IMR-90 (cell line): ENCODE data around the gene RELN. TPM values are rescaled to one million over a fixed set of nuclear protein-coding genes. Genes with fewer than 3 reads are reported as not detected.

Source experiments
- ATAC-seq: fragments of 200-7000 bp; cut with Tn5 transposase; 2 replicates; pipeline ENCODE4 v1.9.1; 2020; ENCODE audit warnings: low read depth, mild to moderate bottlenecking, moderate library complexity
- BruUV-seq: library from RNA; stranded (reverse); fragments of 400-500 nt; replicated peaks from 2 replicates; lab custom pipeline; 2021; lab: Mats Ljungman, UMichigan
- CTCF ChIA-PET: fragments of 300-600 bp; formaldehyde crosslinking; extraction: SDS; loops from one replicate; lab custom pipeline; 2021; ENCODE audit warnings: antibody characterized with exemption; lab: Yijun Ruan, JAX
- POLR2A ChIA-PET: fragments of 300-600 bp; sonication (Branson Sonifier 250); formaldehyde crosslinking; loops from one replicate; lab custom pipeline; 2022; ENCODE audit warnings: antibody characterized with exemption; ENCODE audit not compliant: unreplicated experiment; lab: Charles Lee
- DNase-seq: peaks from one replicate; pipeline ENCODE4 v3.0.0; 2013
- H2AFZ ChIP-seq: replicated peaks from 2 replicates; pipeline ENCODE3; 2013; ENCODE audit warnings: low read length, mild to moderate bottlenecking; ENCODE audit not compliant: poor library complexity
- H2AK5ac ChIP-seq: 2 replicates; pipeline ENCODE4 v1.6.1; 2013; ENCODE audit warnings: low read depth, low read length, inconsistent platforms
- H2AK9ac ChIP-seq: replicated peaks from 2 replicates; pipeline ENCODE3; 2013; ENCODE audit warnings: mild to moderate bottlenecking, low read depth, low read length, moderate library complexity; ENCODE audit not compliant: poor library complexity
- H2BK120ac ChIP-seq: 2 replicates; pipeline ENCODE4 v1.6.1; 2013; ENCODE audit warnings: low read depth, low read length, inconsistent platforms
- H2BK15ac ChIP-seq: 3 replicates; pipeline ENCODE4 v1.6.1; 2013; ENCODE audit warnings: low read depth, low read length, inconsistent platforms
- H2BK20ac ChIP-seq: 2 replicates; pipeline ENCODE4 v1.6.1; 2013; ENCODE audit warnings: low read depth, mild to moderate bottlenecking, inconsistent platforms, low read length, moderate library complexity
- H2BK5ac ChIP-seq: 2 replicates; pipeline ENCODE4 v1.6.1; 2013; ENCODE audit warnings: mild to moderate bottlenecking, low read depth, low read length, inconsistent platforms; ENCODE audit not compliant: poor library complexity, severe bottlenecking
- H3K14ac ChIP-seq: replicated peaks from 2 replicates; pipeline ENCODE4 v1.6.1; 2013; ENCODE audit warnings: low read depth, low read length, inconsistent platforms
- H3K18ac ChIP-seq: 2 replicates; pipeline ENCODE4 v1.6.1; 2013; ENCODE audit warnings: low read depth, low read length, control low read depth
- H3K23ac ChIP-seq: 2 replicates; pipeline ENCODE4 v1.6.1; 2013; ENCODE audit warnings: low read depth, low read length, inconsistent platforms
- H3K27ac ChIP-seq: 2 replicates; pipeline ENCODE4 v1.5.1; 2013; ENCODE audit warnings: mild to moderate bottlenecking, control low read depth, low read length; ENCODE audit not compliant: insufficient read depth
- H3K27me3 ChIP-seq: 2 replicates; pipeline ENCODE4 v1.6.1; 2013; ENCODE audit warnings: low read length; ENCODE audit not compliant: control insufficient read depth, insufficient read depth
- H3K36me3 ChIP-seq: 2 replicates; pipeline ENCODE4 v1.6.1; 2013; ENCODE audit warnings: low read length, mixed read lengths; ENCODE audit not compliant: control insufficient read depth, insufficient read depth
- H3K4ac ChIP-seq: 2 replicates; pipeline ENCODE4 v1.6.1; 2013; ENCODE audit warnings: low read depth, low read length, inconsistent platforms
- H3K4me1 ChIP-seq: 2 replicates; pipeline ENCODE4 v1.6.1; 2013; ENCODE audit warnings: low read length, mixed read lengths; ENCODE audit not compliant: control insufficient read depth, insufficient read depth
- H3K4me2 ChIP-seq: 2 replicates; pipeline ENCODE4 v1.6.1; 2013; ENCODE audit warnings: low read depth, mild to moderate bottlenecking, control low read depth, low read length, moderate library complexity
- H3K4me3 ChIP-seq: 2 replicates; pipeline ENCODE4 v1.5.1; 2013; ENCODE audit warnings: low read depth, mild to moderate bottlenecking, control low read depth, low read length, moderate library complexity; ENCODE audit not compliant: insufficient read depth
- H3K56ac ChIP-seq: 2 replicates; pipeline ENCODE4 v1.6.1; 2013; ENCODE audit warnings: low read length, inconsistent platforms; ENCODE audit not compliant: insufficient read depth; ENCODE audit errors: extremely low read depth
- H3K79me1 ChIP-seq, 2 experiments: 2 replicates each; pipeline ENCODE4 v1.6.1; 2013; ENCODE audit warnings: low read length in 2 of 2, inconsistent platforms in 1 of 2, low read depth in 1 of 2
- H3K9ac ChIP-seq: 2 replicates; pipeline ENCODE4 v1.6.1; 2013; ENCODE audit warnings: low read depth, low read length, control low read depth
- H3K9me1 ChIP-seq: 2 replicates; pipeline ENCODE4 v1.6.1; 2013; ENCODE audit warnings: low read length, inconsistent platforms; ENCODE audit not compliant: insufficient read depth
- H3K9me3 ChIP-seq: 2 replicates; pipeline ENCODE4 v1.6.1; 2013; ENCODE audit warnings: low read length; ENCODE audit not compliant: control insufficient read depth, insufficient read depth
- H4K20me1 ChIP-seq: 2 replicates; pipeline ENCODE4 v1.6.1; 2013; ENCODE audit warnings: low read length, inconsistent platforms; ENCODE audit not compliant: insufficient read depth
- H4K5ac ChIP-seq: 2 replicates; pipeline ENCODE4 v1.6.1; 2013; ENCODE audit warnings: mild to moderate bottlenecking, low read depth, low read length, control low read depth
- H4K8ac ChIP-seq, 2 experiments: 2 replicates each; pipeline ENCODE4 v1.6.1; 2013; ENCODE audit warnings: low read depth in 2 of 2, low read length in 2 of 2, control low read depth in 1 of 2, inconsistent platforms in 1 of 2
- H4K91ac ChIP-seq: 2 replicates; pipeline ENCODE4 v1.6.1; 2013; ENCODE audit warnings: low read depth, low read length, inconsistent platforms; ENCODE audit not compliant: insufficient read depth
- CHD1 ChIP-seq: IDR thresholded peaks from 2 replicates; pipeline ENCODE4 v1.6.1; 2012; ENCODE audit warnings: low read depth, low read length, improper control_type of control experiment
- FOS ChIP-seq: fragments of 150-350 bp; IDR thresholded peaks from 2 replicates; pipeline ENCODE4 v1.6.1; 2016; ENCODE audit warnings: low read depth, low read length
- MAFK ChIP-seq: IDR thresholded peaks from 2 replicates; pipeline ENCODE4 v1.6.1; 2012; ENCODE audit warnings: low read depth, low read length, improper control_type of control experiment
- MAZ ChIP-seq: IDR thresholded peaks from 2 replicates; pipeline ENCODE4 v1.6.1; 2012; ENCODE audit warnings: low read depth, mild to moderate bottlenecking, low read length, improper control_type of control experiment, moderate library complexity, borderline replicate concordance
- NFE2L2 ChIP-seq: fragments of 150-350 bp; IDR thresholded peaks from 2 replicates; pipeline ENCODE4 v1.6.1; 2016; ENCODE audit warnings: low read depth, mild to moderate bottlenecking, low read length
- POLR2A ChIP-seq: IDR thresholded peaks from 2 replicates; pipeline ENCODE4 v1.6.1; 2012; ENCODE audit warnings: mild to moderate bottlenecking, low read depth, low read length
- RAD21 ChIP-seq: IDR thresholded peaks from 2 replicates; pipeline ENCODE4 v1.6.1; 2012; ENCODE audit warnings: low read length, improper control_type of control experiment
- RCOR1 ChIP-seq: IDR thresholded peaks from 2 replicates; pipeline ENCODE4 v1.6.1; 2012; ENCODE audit warnings: mild to moderate bottlenecking, low read length, improper control_type of control experiment; ENCODE audit not compliant: insufficient replicate concordance
- RFX5 ChIP-seq: IDR thresholded peaks from 2 replicates; pipeline ENCODE4 v1.8.0; 2012; ENCODE audit warnings: low read depth, mild to moderate bottlenecking, low read length, moderate library complexity
- SMC3 ChIP-seq: fragments of 150-350 bp; IDR thresholded peaks from 2 replicates; pipeline ENCODE4 v1.6.1; 2016; ENCODE audit warnings: low read depth, mild to moderate bottlenecking, antibody characterized with exemption, low read length, moderate library complexity
- WGBS, 2 experiments: methylation state at CpG; one replicate each; pipeline versions ENCODE4 v1.1.5 to v1.1.7; 2013; ENCODE audit warnings: missing lambda C conversion rate in 2 of 2; ENCODE audit not compliant: insufficient read length in 1 of 2; ENCODE audit errors: extremely low coverage in 2 of 2; 5-methylcytosine and 5-hydroxymethylcytosine counted together
- dilution Hi-C: fragments of 300-500 bp; cut with HindIII; formaldehyde crosslinking; loops from one replicate; pipeline ENCODE4 v1.14.3; 2018; ENCODE audit warnings: low sequenced_read_pairs; ENCODE audit not compliant: unreplicated experiment
- in situ Hi-C: fragments of 300-500 bp; cut with MboI; formaldehyde crosslinking; loops from 3 replicates; pipeline ENCODE4 v1.14.3; 2019; ENCODE audit warnings: low sequenced_read_pairs, inconsistent platforms, mixed read lengths
- intact Hi-C: fragments of 100-400 bp; cut with micrococcal nuclease; formaldehyde crosslinking; loops from 2 replicates; pipeline ENCODE4 v1.10.0; 2022
- polyA plus RNA-seq, 3 experiments: library from polyadenylated mRNA; depleted of rRNA; stranded (reverse); fragments of >200 nt; gene quantifications; 2 replicates each; pipeline ENCODE4 v1.2.3, GENCODE V29; 2012; ENCODE audit warnings: low replicate concordance in 1 of 3
- total RNA-seq: library from RNA; depleted of rRNA; stranded (reverse); fragments of >200 nt; gene quantifications from 2 replicates; pipeline ENCODE4 v1.2.3, GENCODE V29; 2012
- TF ChIP-seq, protein P1 (sequence below): fragments of 150-350 bp; IDR thresholded peaks from 2 replicates; pipeline ENCODE4 v1.6.1; 2016; ENCODE audit warnings: low read depth, mild to moderate bottlenecking, low read length, moderate library complexity, borderline replicate concordance
- TF ChIP-seq, protein P2 (sequence below): fragments of 150-350 bp; IDR thresholded peaks from 2 replicates; pipeline ENCODE4 v1.6.1; 2017; ENCODE audit warnings: mild to moderate bottlenecking, antibody characterized with exemption, low read length, low read depth

The RELN gene
- total and polyA plus RNA-seq, 2 of the 4 experiments (the other 2 are of a cell fraction), result 14.7 to 23.7 TPM

DNA sequence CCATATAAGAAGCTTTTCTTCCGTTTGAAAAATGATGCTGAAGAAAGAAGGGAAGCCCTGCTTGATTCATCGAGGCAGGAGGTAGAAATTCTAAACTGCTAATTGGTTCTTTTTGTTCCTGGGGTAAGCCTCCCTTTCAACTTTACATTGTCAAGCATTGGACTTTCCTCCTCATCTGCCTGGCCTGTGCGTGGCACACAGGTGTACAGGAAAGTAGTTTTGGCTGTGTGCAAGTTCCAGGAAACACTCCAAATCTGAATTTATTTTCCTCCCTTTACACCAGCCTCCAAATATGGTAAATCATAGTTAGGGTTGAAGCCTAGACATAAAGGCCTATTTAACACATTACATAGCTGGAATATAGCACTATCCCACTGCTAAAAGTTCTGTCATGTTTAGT lies 18.2 kb upstream of the RELN start:
- Histone ChIP-seq H2AK5ac (no peak overlapping the region), H3K4ac (no peak overlapping the region), H2BK120ac (no peak overlapping the region), H3K4me1 (no peaks in the 10 kb centered on the region), H3K4me3 (no peak overlapping the region), H3K27me3 (no peaks in the 10 kb centered on the region), H4K20me1 (no peaks in the 10 kb centered on the region), H3K18ac (no peak overlapping the region), H3K27ac (no peak overlapping the region), H3K9ac (no peak overlapping the region), H3K9me1 (no peaks in the 10 kb centered on the region), H2BK15ac (no peak overlapping the region), H2AK9ac (no peak overlapping the region), H3K36me3 (no peaks in the 10 kb centered on the region), H2AFZ (no peak overlapping the region), H3K14ac (no peak overlapping the region), H3K56ac (no peak overlapping the region), H4K8ac (no peak overlapping the region), H3K79me1 (no peaks in the 10 kb centered on the region), H3K9me3 (no peaks in the 10 kb centered on the region), H2BK5ac (no peak overlapping the region), H4K91ac (no peak overlapping the region), H2BK20ac (no peak overlapping the region), H3K4me2 (no peak overlapping the region), H3K23ac (no peak overlapping the region), H4K5ac (no peak overlapping the region)
- ChIA-PET CTCF (no interaction called here), POLR2A (no interaction called here)
- in situ Hi-C loops (no loop called here), intact Hi-C loops (no loop called here), dilution Hi-C loops (no loop called here)
- WGBS, 2 experiments, result no CpG with 5 or more reads among the region's 3 CpGs
- no peak for TF ChIP-seq MAZ
- TF ChIP-seq RCOR1, result no peak
- TF ChIP-seq RFX5, result no peak
- no peak for TF ChIP-seq NFE2L2
- TF ChIP-seq, protein P1, sequence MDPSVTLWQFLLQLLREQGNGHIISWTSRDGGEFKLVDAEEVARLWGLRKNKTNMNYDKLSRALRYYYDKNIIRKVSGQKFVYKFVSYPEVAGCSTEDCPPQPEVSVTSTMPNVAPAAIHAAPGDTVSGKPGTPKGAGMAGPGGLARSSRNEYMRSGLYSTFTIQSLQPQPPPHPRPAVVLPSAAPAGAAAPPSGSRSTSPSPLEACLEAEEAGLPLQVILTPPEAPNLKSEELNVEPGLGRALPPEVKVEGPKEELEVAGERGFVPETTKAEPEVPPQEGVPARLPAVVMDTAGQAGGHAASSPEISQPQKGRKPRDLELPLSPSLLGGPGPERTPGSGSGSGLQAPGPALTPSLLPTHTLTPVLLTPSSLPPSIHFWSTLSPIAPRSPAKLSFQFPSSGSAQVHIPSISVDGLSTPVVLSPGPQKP, result no peak
- TF ChIP-seq CHD1, result no peak
- no peak for TF ChIP-seq MAFK
- TF ChIP-seq POLR2A, result no peak
- TF ChIP-seq SMC3, result no peak
- TF ChIP-seq FOS, result no peak
- TF ChIP-seq, protein P2, sequence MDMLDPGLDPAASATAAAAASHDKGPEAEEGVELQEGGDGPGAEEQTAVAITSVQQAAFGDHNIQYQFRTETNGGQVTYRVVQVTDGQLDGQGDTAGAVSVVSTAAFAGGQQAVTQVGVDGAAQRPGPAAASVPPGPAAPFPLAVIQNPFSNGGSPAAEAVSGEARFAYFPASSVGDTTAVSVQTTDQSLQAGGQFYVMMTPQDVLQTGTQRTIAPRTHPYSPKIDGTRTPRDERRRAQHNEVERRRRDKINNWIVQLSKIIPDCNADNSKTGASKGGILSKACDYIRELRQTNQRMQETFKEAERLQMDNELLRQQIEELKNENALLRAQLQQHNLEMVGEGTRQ, result no peak
- no peak for TF ChIP-seq RAD21
- no peak for DNase-seq
- ATAC-seq, result no peak
- no TSS peak for BruUV-seq
